DOHH2 (cell line): ENCODE results near the gene EPN2.

ENCODE experiments used
- H3F3A ChIP-seq: fragments of 200-600 bp; sonication (generic), shearing (Covaris generic); 2 replicates; pipeline ENCODE4 v1.6.0; 2016; ENCODE audit warnings: antibody characterized with exemption, mild to moderate bottlenecking; ENCODE audit not compliant: control insufficient read depth, insufficient read depth
- H3K27ac ChIP-seq: fragments of 200-600 bp; sonication (generic); 2 replicates; pipeline ENCODE4 v1.5.1; 2014; ENCODE audit warnings: low read depth, mild to moderate bottlenecking, low read length, moderate library complexity
- H3K27me3 ChIP-seq: fragments of 200-600 bp; sonication (generic); 2 replicates; pipeline ENCODE4 v1.6.1; 2014; ENCODE audit warnings: mild to moderate bottlenecking, low read length, mixed read lengths; ENCODE audit not compliant: control insufficient read depth
- H3K36me3 ChIP-seq: fragments of 200-600 bp; sonication (generic); 2 replicates; pipeline ENCODE4 v1.6.1; 2014; ENCODE audit warnings: mild to moderate bottlenecking, low read length, moderate library complexity, mixed read lengths; ENCODE audit not compliant: control insufficient read depth
- H3K4me1 ChIP-seq: fragments of 200-600 bp; sonication (generic); 2 replicates; pipeline ENCODE4 v1.6.1; 2014; ENCODE audit warnings: mild to moderate bottlenecking, low read length, mixed read lengths; ENCODE audit not compliant: control insufficient read depth
- H3K4me2 ChIP-seq: fragments of 200-600 bp; sonication (generic); 2 replicates; pipeline ENCODE4 v1.6.0; 2014; ENCODE audit warnings: mild to moderate bottlenecking, low read length, moderate library complexity
- H3K4me3 ChIP-seq: fragments of 200-600 bp; sonication (generic); 2 replicates; pipeline ENCODE4 v1.5.1; 2014; ENCODE audit warnings: mild to moderate bottlenecking, low read length, mixed read lengths
- H3K79me2 ChIP-seq: fragments of 200-600 bp; sonication (generic); 2 replicates; pipeline ENCODE4 v1.6.1; 2014; ENCODE audit warnings: mild to moderate bottlenecking, low read length, mixed read lengths; ENCODE audit not compliant: control insufficient read depth
- H3K9me2 ChIP-seq: fragments of 200-600 bp; sonication (generic); replicated peaks from 2 replicates; pipeline ENCODE4 v1.6.1; 2014; ENCODE audit warnings: mild to moderate bottlenecking, low read length, mixed read lengths; ENCODE audit not compliant: control insufficient read depth
- H3K9me3 ChIP-seq: fragments of 200-600 bp; sonication (generic); 2 replicates; pipeline ENCODE4 v1.6.1; 2014; ENCODE audit warnings: antibody characterized with exemption, low read length, mixed read lengths; ENCODE audit not compliant: control insufficient read depth, insufficient read depth
- H4K20me1 ChIP-seq: fragments of 200-600 bp; sonication (generic); 2 replicates; pipeline ENCODE4 v1.6.0; 2014; ENCODE audit warnings: low read depth, mild to moderate bottlenecking, antibody characterized with exemption, low read length, moderate library complexity; ENCODE audit not compliant: control insufficient read depth, insufficient read depth
- CTCF ChIP-seq: fragments of 200-600 bp; sonication (generic); IDR thresholded peaks from one replicate; pipeline ENCODE4 v1.5.1; 2014; ENCODE audit warnings: antibody characterized with exemption, mild to moderate bottlenecking, low read depth, low read length; ENCODE audit not compliant: poor library complexity, severe bottlenecking
- EZH2phosphoT487 ChIP-seq: fragments of 200-600 bp; sonication (generic); IDR thresholded peaks from 2 replicates; pipeline ENCODE4 v1.6.1; 2017; ENCODE audit warnings: borderline replicate concordance, mild to moderate bottlenecking, antibody characterized with exemption, low read length, moderate library complexity, mixed read lengths

Gene EPN2

GRCh38 chr17:19380481-19381301 lies 143.5 kb downstream of the EPN2 start:
- Histone ChIP-seq H3K27ac (no peak overlapping the region), H3K79me2 (peaks cover 14% of the 10 kb centered on the region), H3K36me3 (peaks cover 30% of the 10 kb centered on the region), H4K20me1 (no peaks in the 10 kb centered on the region), H3K9me2 (no peaks in the 10 kb centered on the region), H3K4me1 (peaks cover 9% of the 10 kb centered on the region), H3F3A (peaks cover 6% of the 10 kb centered on the region), H3K27me3 (no peaks in the 10 kb centered on the region), H3K9me3 (no peaks in the 10 kb centered on the region), H3K4me3 (no peak overlapping the region), H3K4me2 (no peak overlapping the region)
- TF ChIP-seq EZH2phosphoT487 = no peak
- TF ChIP-seq CTCF = no peak

GRCh38 chr17:19381361-19381740 lies 144.2 kb downstream of the EPN2 start:
- Histone ChIP-seq H3K4me1 (peaks cover 9% of the 10 kb centered on the region), H3F3A (peaks cover 6% of the 10 kb centered on the region), H3K4me2 (no peak overlapping the region), H4K20me1 (no peaks in the 10 kb centered on the region), H3K4me3 (no peak overlapping the region), H3K9me3 (no peaks in the 10 kb centered on the region), H3K36me3 (peaks cover 30% of the 10 kb centered on the region), H3K27ac (no peak overlapping the region), H3K9me2 (no peaks in the 10 kb centered on the region), H3K27me3 (no peaks in the 10 kb centered on the region), H3K79me2 (peaks cover 10% of the 10 kb centered on the region)
- TF ChIP-seq EZH2phosphoT487 (no peak), CTCF (no peak)

- Histone ChIP-seq H3K79me2 (peaks cover 9% of the 10 kb centered on the region), H3K4me3 (no peak overlapping the region), H3K36me3 (peaks cover 30% of the 10 kb centered on the region), H4K20me1 (no peaks in the 10 kb centered on the region), H3K4me1 (peaks cover 8% of the 10 kb centered on the region), H3K9me3 (no peaks in the 10 kb centered on the region), H3K9me2 (no peaks in the 10 kb centered on the region), H3K27me3 (no peaks in the 10 kb centered on the region), H3F3A (peaks cover 6% of the 10 kb centered on the region), H3K27ac (no peak overlapping the region), H3K4me2 (no peak overlapping the region)
- TF ChIP-seq CTCF = no peak
- TF ChIP-seq EZH2phosphoT487 = no peak
These were observed 144.7 kb downstream of the EPN2 start for GRCh38 chr17:19381741-19382444.
